Measurements from ENCODE around the gene NBEA.

NBEA gene

GRCh38 chr13:35260316-35260715 lies 318.2 kb downstream of the NBEA start:
- no peak for DNase-seq
- TF ChIP-seq CTCF (IDR thresholded peaks at IDR 0.05; ENCODE audit: low read depth, low read length): no peak
- peaks cover 4% of the 10 kb centered on the region; the same call in 1 of the 2 replicates for H3K36me3 ChIP-seq

GRCh38 chr13:35266412-35266811 lies 324.3 kb downstream of the NBEA start:
- no peaks in the 10 kb centered on the region for H3K27me3 ChIP-seq
- H3K9me3 ChIP-seq: no peaks in the 10 kb centered on the region
- no peaks in the 10 kb centered on the region for H3K36me3 ChIP-seq
- no peaks in the 10 kb centered on the region for H3K4me1 ChIP-seq
- no peak overlapping the region for H3K4me3 ChIP-seq (ENCODE audit: low read depth, low read length)
- TF ChIP-seq CTCF (IDR thresholded peaks at IDR 0.05; ENCODE audit: low read depth, low read length): no peak
- DNase-seq: no peak

More at GRCh38 chr13:35260316-35260715, 318.2 kb downstream of the NBEA start:
- Histone ChIP-seq H3K4me1 (peaks cover 3% of the 10 kb centered on the region; the same call in 1 of the 2 replicates), H3K4me3 (ENCODE audit: low read depth, low read length) (no peak overlapping the region), H3K9me3 (no peaks in the 10 kb centered on the region), H3K27me3 (no peaks in the 10 kb centered on the region)

- Histone ChIP-seq H3K9me3 (no peaks in the 10 kb centered on the region; the same call in 1 of the 2 replicates), H3K36me3 (no peaks in the 10 kb centered on the region), H3K4me3 (ENCODE audit: low read depth, low read length) (no peak overlapping the region), H3K27me3 (no peaks in the 10 kb centered on the region), H3K4me1 (peaks cover 13% of the 10 kb centered on the region)
- no peak for TF ChIP-seq CTCF (IDR thresholded peaks at IDR 0.05; ENCODE audit: low read depth, low read length)
- no peak for DNase-seq
Measured at GRCh38 chr13:35278917-35279316, 336.8 kb downstream of the NBEA start.

- Histone ChIP-seq H3K4me1 (peaks cover 14% of the 10 kb centered on the region), H3K36me3 (no peaks in the 10 kb centered on the region), H3K9me3 (no peaks in the 10 kb centered on the region; the same call in 1 of the 2 replicates), H3K4me3 (ENCODE audit: low read depth, low read length) (no peak overlapping the region), H3K27me3 (no peaks in the 10 kb centered on the region)
- no peak for DNase-seq
- no peak for TF ChIP-seq CTCF (IDR thresholded peaks at IDR 0.05; ENCODE audit: low read depth, low read length)
Measured at GRCh38 chr13:35279500-35279899, 337.4 kb downstream of the NBEA start.

GRCh38 chr13:35283856-35284255 lies 341.8 kb downstream of the NBEA start:
- Histone ChIP-seq H3K4me1 (peaks cover 20% of the 10 kb centered on the region), H3K36me3 (no peaks in the 10 kb centered on the region), H3K4me3 (ENCODE audit: low read depth, low read length) (no peak overlapping the region), H3K9me3 (no peaks in the 10 kb centered on the region), H3K27me3 (no peaks in the 10 kb centered on the region)
- peak; percentile 11 for DNase-seq
- no peak for TF ChIP-seq CTCF (IDR thresholded peaks at IDR 0.05; ENCODE audit: low read depth, low read length)

- Histone ChIP-seq H3K27me3 (no peaks in the 10 kb centered on the region), H3K9me3 (no peaks in the 10 kb centered on the region)
- TF ChIP-seq CTCF (IDR thresholded peaks at IDR 0.05; ENCODE audit: low read depth, low read length): no peak
Measured at GRCh38 chr13:35285677-35286076, 343.6 kb downstream of the NBEA start.

More at GRCh38 chr13:35285677-35286076, 343.6 kb downstream of the NBEA start:
- peaks cover 20% of the 10 kb centered on the region for H3K4me1 ChIP-seq
- H3K36me3 ChIP-seq: no peaks in the 10 kb centered on the region
- H3K4me3 ChIP-seq (ENCODE audit: low read depth, low read length): no peak overlapping the region
- no peak for DNase-seq
